IMR-90 (cell line): ENCODE results near the gene TSTD1. TPM values are rescaled to one million over a fixed set of nuclear protein-coding genes. Genes with fewer than 3 reads are reported as not detected.
A peak's percentile ranks its signal among the peaks of the same experiment; 100 is the strongest.

ENCODE experiments used
- ATAC-seq: fragments of 200-7000 bp; cut with Tn5 transposase; 2 replicates; pipeline ENCODE4 v1.9.1; 2020; ENCODE audit warnings: low read depth, mild to moderate bottlenecking, moderate library complexity
- BruUV-seq: library from RNA; stranded (reverse); fragments of 400-500 nt; replicated peaks from 2 replicates; lab custom pipeline; 2021; lab: Mats Ljungman, UMichigan
- CTCF ChIA-PET: fragments of 300-600 bp; formaldehyde crosslinking; extraction: SDS; loops from one replicate; lab custom pipeline; 2021; ENCODE audit warnings: antibody characterized with exemption; lab: Yijun Ruan, JAX
- POLR2A ChIA-PET: fragments of 300-600 bp; sonication (Branson Sonifier 250); formaldehyde crosslinking; loops from one replicate; lab custom pipeline; 2022; ENCODE audit warnings: antibody characterized with exemption; ENCODE audit not compliant: unreplicated experiment; lab: Charles Lee
- DNase-seq: peaks from one replicate; pipeline ENCODE4 v3.0.0; 2013
- H2AFZ ChIP-seq: replicated peaks from 2 replicates; pipeline ENCODE3; 2013; ENCODE audit warnings: low read length, mild to moderate bottlenecking; ENCODE audit not compliant: poor library complexity
- H2AK5ac ChIP-seq: 2 replicates; pipeline ENCODE4 v1.6.1; 2013; ENCODE audit warnings: low read depth, low read length, inconsistent platforms
- H2AK9ac ChIP-seq: replicated peaks from 2 replicates; pipeline ENCODE3; 2013; ENCODE audit warnings: mild to moderate bottlenecking, low read depth, low read length, moderate library complexity; ENCODE audit not compliant: poor library complexity
- H2BK120ac ChIP-seq: 2 replicates; pipeline ENCODE4 v1.6.1; 2013; ENCODE audit warnings: low read depth, low read length, inconsistent platforms
- H2BK15ac ChIP-seq: 3 replicates; pipeline ENCODE4 v1.6.1; 2013; ENCODE audit warnings: low read depth, low read length, inconsistent platforms
- H2BK20ac ChIP-seq: 2 replicates; pipeline ENCODE4 v1.6.1; 2013; ENCODE audit warnings: low read depth, mild to moderate bottlenecking, inconsistent platforms, low read length, moderate library complexity
- H2BK5ac ChIP-seq: 2 replicates; pipeline ENCODE4 v1.6.1; 2013; ENCODE audit warnings: mild to moderate bottlenecking, low read depth, low read length, inconsistent platforms; ENCODE audit not compliant: poor library complexity, severe bottlenecking
- H3K14ac ChIP-seq: replicated peaks from 2 replicates; pipeline ENCODE4 v1.6.1; 2013; ENCODE audit warnings: low read depth, low read length, inconsistent platforms
- H3K18ac ChIP-seq: 2 replicates; pipeline ENCODE4 v1.6.1; 2013; ENCODE audit warnings: low read depth, low read length, control low read depth
- H3K23ac ChIP-seq: 2 replicates; pipeline ENCODE4 v1.6.1; 2013; ENCODE audit warnings: low read depth, low read length, inconsistent platforms
- H3K27ac ChIP-seq: 2 replicates; pipeline ENCODE4 v1.5.1; 2013; ENCODE audit warnings: mild to moderate bottlenecking, control low read depth, low read length; ENCODE audit not compliant: insufficient read depth
- H3K27me3 ChIP-seq: 2 replicates; pipeline ENCODE4 v1.6.1; 2013; ENCODE audit warnings: low read length; ENCODE audit not compliant: control insufficient read depth, insufficient read depth
- H3K36me3 ChIP-seq: 2 replicates; pipeline ENCODE4 v1.6.1; 2013; ENCODE audit warnings: low read length, mixed read lengths; ENCODE audit not compliant: control insufficient read depth, insufficient read depth
- H3K4ac ChIP-seq: 2 replicates; pipeline ENCODE4 v1.6.1; 2013; ENCODE audit warnings: low read depth, low read length, inconsistent platforms
- H3K4me1 ChIP-seq: 2 replicates; pipeline ENCODE4 v1.6.1; 2013; ENCODE audit warnings: low read length, mixed read lengths; ENCODE audit not compliant: control insufficient read depth, insufficient read depth
- H3K4me2 ChIP-seq: 2 replicates; pipeline ENCODE4 v1.6.1; 2013; ENCODE audit warnings: low read depth, mild to moderate bottlenecking, control low read depth, low read length, moderate library complexity
- H3K4me3 ChIP-seq: 2 replicates; pipeline ENCODE4 v1.5.1; 2013; ENCODE audit warnings: low read depth, mild to moderate bottlenecking, control low read depth, low read length, moderate library complexity; ENCODE audit not compliant: insufficient read depth
- H3K56ac ChIP-seq: 2 replicates; pipeline ENCODE4 v1.6.1; 2013; ENCODE audit warnings: low read length, inconsistent platforms; ENCODE audit not compliant: insufficient read depth; ENCODE audit errors: extremely low read depth
- H3K79me1 ChIP-seq, 2 experiments: 2 replicates each; pipeline ENCODE4 v1.6.1; 2013; ENCODE audit warnings: low read length in 2 of 2, inconsistent platforms in 1 of 2, low read depth in 1 of 2
- H3K9ac ChIP-seq: 2 replicates; pipeline ENCODE4 v1.6.1; 2013; ENCODE audit warnings: low read depth, low read length, control low read depth
- H3K9me1 ChIP-seq: 2 replicates; pipeline ENCODE4 v1.6.1; 2013; ENCODE audit warnings: low read length, inconsistent platforms; ENCODE audit not compliant: insufficient read depth
- H3K9me3 ChIP-seq: 2 replicates; pipeline ENCODE4 v1.6.1; 2013; ENCODE audit warnings: low read length; ENCODE audit not compliant: control insufficient read depth, insufficient read depth
- H4K20me1 ChIP-seq: 2 replicates; pipeline ENCODE4 v1.6.1; 2013; ENCODE audit warnings: low read length, inconsistent platforms; ENCODE audit not compliant: insufficient read depth
- H4K5ac ChIP-seq: 2 replicates; pipeline ENCODE4 v1.6.1; 2013; ENCODE audit warnings: mild to moderate bottlenecking, low read depth, low read length, control low read depth
- H4K8ac ChIP-seq, 2 experiments: 2 replicates each; pipeline ENCODE4 v1.6.1; 2013; ENCODE audit warnings: low read depth in 2 of 2, low read length in 2 of 2, control low read depth in 1 of 2, inconsistent platforms in 1 of 2
- H4K91ac ChIP-seq: 2 replicates; pipeline ENCODE4 v1.6.1; 2013; ENCODE audit warnings: low read depth, low read length, inconsistent platforms; ENCODE audit not compliant: insufficient read depth
- CHD1 ChIP-seq: IDR thresholded peaks from 2 replicates; pipeline ENCODE4 v1.6.1; 2012; ENCODE audit warnings: low read depth, low read length, improper control_type of control experiment
- MAZ ChIP-seq: IDR thresholded peaks from 2 replicates; pipeline ENCODE4 v1.6.1; 2012; ENCODE audit warnings: low read depth, mild to moderate bottlenecking, low read length, improper control_type of control experiment, moderate library complexity, borderline replicate concordance
- RAD21 ChIP-seq: IDR thresholded peaks from 2 replicates; pipeline ENCODE4 v1.6.1; 2012; ENCODE audit warnings: low read length, improper control_type of control experiment
- dilution Hi-C: fragments of 300-500 bp; cut with HindIII; formaldehyde crosslinking; loops from one replicate; pipeline ENCODE4 v1.14.3; 2018; ENCODE audit warnings: low sequenced_read_pairs; ENCODE audit not compliant: unreplicated experiment
- in situ Hi-C: fragments of 300-500 bp; cut with MboI; formaldehyde crosslinking; loops from 3 replicates; pipeline ENCODE4 v1.14.3; 2019; ENCODE audit warnings: low sequenced_read_pairs, inconsistent platforms, mixed read lengths
- intact Hi-C: fragments of 100-400 bp; cut with micrococcal nuclease; formaldehyde crosslinking; loops from 2 replicates; pipeline ENCODE4 v1.10.0; 2022
- polyA plus RNA-seq, 3 experiments: library from polyadenylated mRNA; depleted of rRNA; stranded (reverse); fragments of >200 nt; gene quantifications; 2 replicates each; pipeline ENCODE4 v1.2.3, GENCODE V29; 2012; ENCODE audit warnings: low replicate concordance in 1 of 3
- total RNA-seq: library from RNA; depleted of rRNA; stranded (reverse); fragments of >200 nt; gene quantifications from 2 replicates; pipeline ENCODE4 v1.2.3, GENCODE V29; 2012
- TF ChIP-seq, protein P1 (sequence below): fragments of 150-350 bp; IDR thresholded peaks from 2 replicates; pipeline ENCODE4 v1.6.1; 2017; ENCODE audit warnings: mild to moderate bottlenecking, antibody characterized with exemption, low read length, low read depth
- TF ChIP-seq, protein P2 (sequence below): fragments of 150-350 bp; IDR thresholded peaks from 2 replicates; pipeline ENCODE4 v1.6.1; 2016; ENCODE audit warnings: low read depth, mild to moderate bottlenecking, low read length, moderate library complexity, borderline replicate concordance

The TSTD1 gene
- total and polyA plus RNA-seq, 2 of the 4 experiments (the other 2 are of a cell fraction): 0.21 TPM; not detected in 1

DNA sequence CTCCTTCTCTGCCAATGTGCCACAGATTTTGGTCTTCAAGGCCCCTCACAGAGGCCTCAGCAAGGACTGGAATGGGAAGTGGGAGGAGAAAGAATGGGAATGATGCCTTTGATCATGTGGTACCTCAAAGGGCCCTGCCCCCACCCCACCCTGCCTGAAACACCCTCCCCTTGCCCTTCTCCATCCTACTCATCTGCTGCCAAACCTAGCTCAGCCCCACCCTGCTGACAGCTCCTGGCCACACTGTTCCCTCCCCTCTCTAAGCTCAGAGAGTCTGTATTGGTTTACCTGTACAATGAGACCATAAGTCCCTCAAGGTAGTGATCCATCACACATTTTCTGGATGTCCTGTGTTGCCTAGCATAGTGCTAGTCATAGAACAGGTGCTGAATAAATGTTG is 37.6 kb upstream of the TSTD1 start:
- ChIA-PET CTCF (no interaction called here), POLR2A (interaction anchor here (0.6 kb wide), 1 partner anchor 603 kb away, joined by 10 read pairs; no protein-coding TSS in a partner anchor)
- Histone ChIP-seq H3K18ac (no peak overlapping the region), H3K4me1 (peaks cover 6% of the 10 kb centered on the region; the same call in 1 of the 2 replicates), H2BK120ac (no peak overlapping the region), H3K9ac (no peak overlapping the region), H2AK9ac (no peak overlapping the region), H2BK15ac (no peak overlapping the region), H2AFZ (peak overlapping the region; percentile 61), H3K4me3 (no peak overlapping the region), H2BK20ac (no peak overlapping the region), H3K27me3 (no peaks in the 10 kb centered on the region), H3K36me3 (no peaks in the 10 kb centered on the region), H3K56ac (no peak overlapping the region), H4K20me1 (no peaks in the 10 kb centered on the region; the same call in none of the 2 replicates), H4K8ac (no peak overlapping the region), H3K14ac (no peak overlapping the region), H3K9me1 (no peaks in the 10 kb centered on the region), H3K4me2 (no peak overlapping the region), H3K79me1 (no peaks in the 10 kb centered on the region), H4K91ac (no peak overlapping the region), H3K23ac (no peak overlapping the region), H2BK5ac (no peak overlapping the region), H2AK5ac (no peak overlapping the region), H3K27ac (no peak overlapping the region), H3K9me3 (no peaks in the 10 kb centered on the region), H4K5ac (no peak overlapping the region), H3K4ac (no peak overlapping the region)
- TF ChIP-seq, protein P1, sequence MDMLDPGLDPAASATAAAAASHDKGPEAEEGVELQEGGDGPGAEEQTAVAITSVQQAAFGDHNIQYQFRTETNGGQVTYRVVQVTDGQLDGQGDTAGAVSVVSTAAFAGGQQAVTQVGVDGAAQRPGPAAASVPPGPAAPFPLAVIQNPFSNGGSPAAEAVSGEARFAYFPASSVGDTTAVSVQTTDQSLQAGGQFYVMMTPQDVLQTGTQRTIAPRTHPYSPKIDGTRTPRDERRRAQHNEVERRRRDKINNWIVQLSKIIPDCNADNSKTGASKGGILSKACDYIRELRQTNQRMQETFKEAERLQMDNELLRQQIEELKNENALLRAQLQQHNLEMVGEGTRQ: no peak
- no peak for TF ChIP-seq MAZ
- no peak for TF ChIP-seq CHD1
- TF ChIP-seq, protein P2, sequence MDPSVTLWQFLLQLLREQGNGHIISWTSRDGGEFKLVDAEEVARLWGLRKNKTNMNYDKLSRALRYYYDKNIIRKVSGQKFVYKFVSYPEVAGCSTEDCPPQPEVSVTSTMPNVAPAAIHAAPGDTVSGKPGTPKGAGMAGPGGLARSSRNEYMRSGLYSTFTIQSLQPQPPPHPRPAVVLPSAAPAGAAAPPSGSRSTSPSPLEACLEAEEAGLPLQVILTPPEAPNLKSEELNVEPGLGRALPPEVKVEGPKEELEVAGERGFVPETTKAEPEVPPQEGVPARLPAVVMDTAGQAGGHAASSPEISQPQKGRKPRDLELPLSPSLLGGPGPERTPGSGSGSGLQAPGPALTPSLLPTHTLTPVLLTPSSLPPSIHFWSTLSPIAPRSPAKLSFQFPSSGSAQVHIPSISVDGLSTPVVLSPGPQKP: no peak
- no peak for TF ChIP-seq RAD21
- ATAC-seq: no peak
- no TSS peak for BruUV-seq
- dilution Hi-C loops (no loop called here), intact Hi-C loops (no loop called here), in situ Hi-C loops (no loop called here)
- no peak for DNase-seq
